ENCODE results near the gene TDRD12.

DNA sequence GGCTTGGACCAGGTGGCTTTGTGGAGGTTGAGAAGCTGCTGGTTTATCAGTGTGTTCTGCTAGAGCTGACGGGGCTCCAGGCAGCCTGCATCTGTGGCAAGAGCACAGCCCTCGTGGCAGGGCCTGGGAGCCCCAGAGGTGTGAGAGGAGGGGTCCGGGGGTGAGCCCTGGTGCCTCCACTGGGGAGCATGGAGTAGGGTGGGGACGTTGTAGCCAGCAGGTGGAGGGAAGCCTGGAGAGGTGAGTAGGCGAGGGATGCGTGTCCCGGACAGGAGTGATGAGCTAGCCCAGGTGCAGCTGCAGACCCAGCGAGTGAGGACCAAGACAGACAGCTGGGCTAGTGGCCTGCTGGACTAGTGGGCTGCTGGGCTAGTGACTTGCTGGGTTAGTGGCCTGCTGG, 99.0 kb downstream of the TDRD12 start:
- TF ChIP-seq, protein P1, sequence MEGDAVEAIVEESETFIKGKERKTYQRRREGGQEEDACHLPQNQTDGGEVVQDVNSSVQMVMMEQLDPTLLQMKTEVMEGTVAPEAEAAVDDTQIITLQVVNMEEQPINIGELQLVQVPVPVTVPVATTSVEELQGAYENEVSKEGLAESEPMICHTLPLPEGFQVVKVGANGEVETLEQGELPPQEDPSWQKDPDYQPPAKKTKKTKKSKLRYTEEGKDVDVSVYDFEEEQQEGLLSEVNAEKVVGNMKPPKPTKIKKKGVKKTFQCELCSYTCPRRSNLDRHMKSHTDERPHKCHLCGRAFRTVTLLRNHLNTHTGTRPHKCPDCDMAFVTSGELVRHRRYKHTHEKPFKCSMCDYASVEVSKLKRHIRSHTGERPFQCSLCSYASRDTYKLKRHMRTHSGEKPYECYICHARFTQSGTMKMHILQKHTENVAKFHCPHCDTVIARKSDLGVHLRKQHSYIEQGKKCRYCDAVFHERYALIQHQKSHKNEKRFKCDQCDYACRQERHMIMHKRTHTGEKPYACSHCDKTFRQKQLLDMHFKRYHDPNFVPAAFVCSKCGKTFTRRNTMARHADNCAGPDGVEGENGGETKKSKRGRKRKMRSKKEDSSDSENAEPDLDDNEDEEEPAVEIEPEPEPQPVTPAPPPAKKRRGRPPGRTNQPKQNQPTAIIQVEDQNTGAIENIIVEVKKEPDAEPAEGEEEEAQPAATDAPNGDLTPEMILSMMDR (IDR thresholded peaks at IDR 0.05), result no peak
- no peak for TF ChIP-seq POLR2A (IDR thresholded peaks at IDR 0.05)
- no peak for TF ChIP-seq POLR2AphosphoS5 (IDR thresholded peaks at IDR 0.05)
- TF ChIP-seq EP300 (IDR thresholded peaks at IDR 0.05), result no peak

Data from sigmoid colon (tissue), 4 donors.